GM18867 (cell line): Measurements from ENCODE around the gene TDP1.

Experiments used
- ATAC-seq: cut with Tn5 transposase; IDR thresholded peaks from one replicate; pipeline ENCODE4 v1.9.1; 2021; ENCODE audit warnings: mild to moderate bottlenecking, moderate library complexity; ENCODE audit not compliant: unreplicated experiment

The TDP1 gene

DNA sequence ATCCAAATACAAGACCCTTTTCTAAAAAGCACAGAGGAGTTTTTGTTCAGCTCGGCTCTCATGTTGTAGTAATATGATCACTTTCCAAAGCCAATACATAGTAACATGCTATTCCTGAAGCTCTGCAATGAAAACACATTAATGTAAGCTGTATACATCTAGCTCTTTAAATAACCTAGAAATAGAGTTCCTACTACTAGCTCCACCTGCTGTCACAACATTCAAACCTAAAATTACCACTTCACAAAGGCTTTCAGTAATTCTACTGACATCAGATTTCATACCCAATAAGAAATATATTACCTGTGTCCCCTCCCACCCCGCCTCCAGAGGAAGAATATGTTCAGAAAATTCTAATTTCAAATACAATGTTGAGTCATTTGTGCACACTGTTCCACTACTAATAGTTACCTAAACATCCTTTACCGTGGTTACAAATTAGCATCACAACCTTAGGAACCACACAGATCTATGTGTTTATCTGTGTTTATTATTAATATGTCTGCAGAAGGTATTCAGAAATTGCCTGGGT lies 19.0 kb upstream of the TDP1 start:
- no peak for ATAC-seq

DNA sequence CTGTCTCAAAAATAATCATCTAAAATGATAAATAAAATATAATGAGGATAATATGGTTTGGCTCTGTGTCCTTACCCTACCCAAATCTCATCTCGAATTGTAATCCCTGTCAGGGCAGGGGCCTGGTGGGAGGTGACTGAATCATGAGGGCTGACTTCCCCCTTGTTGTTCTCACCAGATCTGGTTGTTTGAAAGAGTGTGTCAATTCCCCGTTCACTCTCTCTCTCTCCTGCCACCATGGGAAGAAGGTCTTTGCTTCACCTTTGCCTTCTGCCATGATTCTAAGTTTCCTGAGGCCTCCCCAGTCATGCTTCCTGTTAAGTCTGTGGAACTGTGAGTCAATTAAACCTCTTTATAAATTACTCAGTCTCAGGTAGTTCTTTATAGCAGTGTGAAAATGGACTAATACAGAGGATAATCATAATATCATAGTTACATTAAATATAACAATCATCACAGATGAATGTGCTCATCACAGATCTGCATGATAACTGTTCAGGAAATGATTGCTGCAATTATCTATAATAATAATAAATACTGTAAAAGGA lies 13.8 kb upstream of the TDP1 start:
- no peak for ATAC-seq

DNA sequence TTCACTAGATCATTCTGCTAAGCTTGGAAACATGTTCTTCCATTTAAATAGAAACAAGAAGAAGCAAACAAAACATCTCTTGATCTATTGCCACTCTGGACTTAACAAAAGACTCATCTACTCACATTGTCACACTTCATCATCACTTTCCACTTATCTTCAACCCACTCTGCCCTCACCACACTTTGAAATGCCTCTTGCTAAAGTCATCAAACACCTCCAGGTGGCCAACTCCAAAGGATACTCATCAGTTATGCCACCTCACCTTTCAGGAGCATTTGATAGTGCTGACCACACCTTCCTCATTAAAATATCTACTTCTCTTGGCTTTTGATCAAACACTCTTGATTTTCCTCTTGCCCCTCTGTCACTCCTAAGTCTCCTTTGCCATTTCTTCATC lies 8.4 kb upstream of the TDP1 start:
- no peak for ATAC-seq

DNA sequence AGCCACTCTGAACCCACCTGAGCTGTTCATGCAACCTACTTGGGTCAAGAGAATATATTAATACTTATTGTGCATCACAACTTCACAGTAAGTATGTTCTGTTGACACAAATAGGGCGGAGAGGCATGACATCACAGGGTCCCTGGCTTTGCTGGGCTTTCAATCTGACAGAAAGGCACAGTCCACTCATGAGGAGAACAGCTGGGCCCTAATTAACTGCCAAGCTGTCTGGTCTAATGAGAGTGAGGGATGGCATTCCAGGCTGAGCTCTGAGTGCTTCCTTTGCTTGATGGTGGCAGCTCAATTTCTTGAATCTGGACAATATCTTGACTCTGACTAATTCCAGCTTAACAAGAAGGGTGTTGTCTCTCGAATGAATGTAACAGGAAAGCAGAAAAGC lies 3.2 kb upstream of the TDP1 start:
- ATAC-seq: no peak

DNA sequence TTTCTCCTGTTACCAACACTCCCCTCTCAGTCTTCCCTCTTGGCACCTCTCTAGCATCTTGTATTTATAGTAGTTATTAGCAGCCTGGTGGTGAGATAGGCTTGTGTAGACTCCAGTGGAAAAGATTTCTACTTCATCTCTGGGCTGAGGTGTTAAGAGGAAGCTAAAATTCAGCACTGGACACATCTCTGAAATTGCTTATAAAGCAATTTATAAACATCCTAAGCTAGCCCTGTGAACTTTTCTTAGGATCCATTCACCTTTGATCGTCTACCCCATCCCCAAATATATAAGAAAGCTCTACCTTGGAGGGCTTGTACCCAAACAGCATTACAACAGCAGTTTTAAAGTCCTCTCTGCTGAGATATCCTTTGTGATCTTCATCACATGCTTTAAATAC lies 2.1 kb upstream of the TDP1 start:
- no peak for ATAC-seq

DNA sequence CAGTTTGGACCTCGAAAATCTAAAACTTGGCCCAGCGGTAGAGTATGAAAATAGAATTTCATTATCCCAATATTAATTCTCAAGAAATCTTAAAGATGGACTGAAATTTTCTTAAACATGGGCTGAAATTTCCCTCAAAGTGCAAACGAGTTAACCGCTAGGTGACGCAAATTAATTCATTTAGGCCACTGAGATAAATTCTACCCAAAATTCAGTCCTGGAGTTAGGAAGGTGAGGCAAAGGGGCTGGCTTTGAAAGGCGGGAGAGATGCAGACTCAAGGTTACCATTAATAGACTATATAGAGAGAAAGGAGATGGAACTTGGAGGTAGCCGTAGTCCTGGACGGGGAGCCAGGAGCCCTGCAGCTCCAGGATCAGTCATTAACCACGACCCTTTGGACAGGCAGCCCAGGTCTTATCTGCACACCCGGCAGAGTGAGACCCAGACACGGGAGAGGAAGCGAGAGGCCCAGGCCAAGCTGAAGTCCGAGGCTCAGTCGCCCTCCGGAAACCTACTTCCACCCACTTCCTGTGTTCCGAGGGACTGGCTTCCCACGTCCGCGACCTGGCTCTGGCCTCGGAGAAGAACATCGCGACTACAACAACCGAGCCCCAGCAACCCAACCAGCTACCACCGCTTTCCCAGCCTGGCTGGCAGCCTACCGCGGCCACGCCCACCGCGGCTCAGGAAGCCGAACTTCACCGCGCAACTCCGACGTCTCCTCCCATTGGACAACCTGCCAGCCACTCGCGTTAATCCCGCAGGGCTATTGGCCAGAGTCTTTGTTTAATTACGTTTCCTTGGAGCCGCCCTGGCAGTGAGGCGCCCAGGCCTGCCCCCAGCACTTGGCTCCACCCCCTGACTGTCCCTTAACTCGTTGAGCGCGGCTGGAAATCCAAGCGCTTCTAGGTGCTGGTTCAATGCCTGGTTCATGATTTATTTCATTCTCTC lies 1.4 kb upstream of the TDP1 start, which contains the start of gene EFCAB11:
Gene EFCAB11 (minus strand): TSS at position 661 of the 952 bp plus-strand sequence. CDS start 70 bp downstream, at position 591.
- ATAC-seq: peak; percentile 84

DNA sequence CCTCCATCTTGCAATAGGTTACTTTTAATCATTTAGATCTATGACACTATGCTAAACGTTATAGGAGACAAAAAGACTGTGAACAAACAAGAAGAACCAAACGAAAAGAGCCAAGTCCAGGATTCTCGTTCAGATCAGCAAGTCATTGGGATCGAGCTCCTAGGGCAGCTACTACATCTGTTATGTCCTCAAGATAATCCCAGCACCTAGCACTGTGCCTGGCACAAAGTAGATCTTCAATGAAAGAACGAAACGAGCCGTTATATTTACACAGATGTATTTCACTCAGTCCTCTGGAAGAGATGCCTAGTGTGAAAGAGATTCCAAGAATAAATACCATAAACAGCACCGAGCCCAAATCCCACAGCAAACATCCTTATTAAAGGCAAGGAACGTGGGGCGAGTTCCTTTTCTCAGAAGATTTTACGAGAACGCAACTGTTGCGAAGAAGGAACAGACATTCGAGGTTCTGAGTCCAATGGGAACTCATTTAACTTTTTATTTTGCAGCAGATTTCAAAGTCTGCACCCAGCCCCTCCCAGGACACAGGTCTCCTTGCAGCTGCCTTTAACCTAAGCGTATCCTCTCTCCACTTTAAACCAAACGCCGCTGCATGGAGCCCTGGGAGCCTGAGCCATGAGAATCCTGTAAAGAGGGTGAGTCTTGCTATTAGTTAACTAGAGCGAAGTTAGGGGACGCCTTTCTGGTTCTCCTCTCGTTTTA lies 544 bp upstream of the TDP1 start:
- peak; percentile 19 for ATAC-seq

DNA sequence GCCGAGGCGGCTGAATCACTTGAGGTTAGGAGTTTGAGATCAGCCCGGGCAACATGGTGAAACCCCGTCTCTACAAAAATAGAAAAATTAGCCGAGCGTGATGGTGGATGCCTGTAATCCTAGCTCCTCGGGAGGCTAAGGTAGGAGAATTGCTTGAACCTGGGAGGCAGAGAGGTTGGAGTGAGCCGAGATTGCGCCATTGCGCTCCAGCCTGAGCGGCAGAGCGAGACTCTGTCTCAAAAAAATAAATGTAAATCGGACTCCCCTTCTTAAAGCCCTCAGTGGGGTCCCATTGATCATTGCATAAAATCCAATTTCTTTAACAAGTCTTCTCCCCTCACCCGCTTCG lies 908 bp downstream of the TDP1 start:
- no peak for ATAC-seq

DNA sequence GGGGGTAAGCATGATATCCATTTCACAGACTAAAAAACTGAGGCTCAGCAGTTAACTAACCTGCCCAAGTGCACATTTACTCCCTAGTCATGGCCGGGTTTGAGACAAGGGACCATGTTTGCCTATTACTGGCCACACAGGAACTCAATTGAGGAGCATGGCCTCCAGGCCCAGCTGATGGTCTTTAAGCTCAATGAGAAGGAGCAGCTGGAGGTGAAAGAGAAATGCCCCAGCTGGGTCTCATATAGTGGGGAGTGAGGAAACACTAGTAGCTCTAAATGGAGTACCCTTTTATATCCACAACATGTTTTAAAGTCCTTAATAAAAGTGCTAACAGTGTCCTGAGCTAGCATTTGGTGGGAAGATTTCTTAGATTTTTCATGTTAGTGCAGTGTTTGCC lies 1.6 kb downstream of the TDP1 start:
- no peak for ATAC-seq

DNA sequence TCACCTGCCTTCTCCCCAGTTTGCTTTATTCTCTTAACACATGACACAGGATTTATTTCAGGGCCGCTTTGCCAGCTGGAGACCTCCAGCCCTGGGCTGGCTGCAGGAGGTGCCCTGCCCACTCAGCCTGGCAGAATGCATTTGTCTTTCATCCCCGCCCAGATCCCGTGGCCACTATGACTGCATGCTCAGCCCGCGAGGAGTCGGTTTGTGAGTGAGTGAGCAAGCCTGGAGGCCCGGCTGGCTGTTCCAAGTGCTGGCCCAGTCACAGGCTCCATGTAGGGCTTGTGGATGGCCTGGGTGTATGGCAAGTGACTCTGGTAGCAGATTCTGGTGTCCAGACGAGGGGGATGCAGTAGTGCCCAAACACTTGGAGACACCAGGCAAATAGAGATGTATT lies 2.1 kb downstream of the TDP1 start:
- no peak for ATAC-seq

DNA sequence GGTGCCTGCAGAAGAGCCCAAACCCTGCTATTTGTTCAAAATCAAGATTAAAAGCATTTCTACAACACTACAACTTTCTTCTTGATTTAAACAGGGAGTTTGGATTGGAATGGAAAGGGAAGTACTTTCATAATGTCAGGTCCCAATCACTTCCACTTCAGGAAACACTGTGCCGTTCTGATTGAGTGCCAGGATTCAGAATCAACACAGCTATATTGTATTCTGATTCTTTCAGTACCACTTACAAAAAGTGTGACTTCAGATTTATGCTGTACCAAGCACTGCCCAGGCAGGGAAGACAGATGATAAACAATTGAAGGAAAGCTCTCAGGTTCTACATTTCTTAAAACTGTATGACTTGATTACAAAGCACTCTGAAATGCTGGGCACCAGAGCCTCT lies 3.2 kb downstream of the TDP1 start:
- ATAC-seq: no peak

DNA sequence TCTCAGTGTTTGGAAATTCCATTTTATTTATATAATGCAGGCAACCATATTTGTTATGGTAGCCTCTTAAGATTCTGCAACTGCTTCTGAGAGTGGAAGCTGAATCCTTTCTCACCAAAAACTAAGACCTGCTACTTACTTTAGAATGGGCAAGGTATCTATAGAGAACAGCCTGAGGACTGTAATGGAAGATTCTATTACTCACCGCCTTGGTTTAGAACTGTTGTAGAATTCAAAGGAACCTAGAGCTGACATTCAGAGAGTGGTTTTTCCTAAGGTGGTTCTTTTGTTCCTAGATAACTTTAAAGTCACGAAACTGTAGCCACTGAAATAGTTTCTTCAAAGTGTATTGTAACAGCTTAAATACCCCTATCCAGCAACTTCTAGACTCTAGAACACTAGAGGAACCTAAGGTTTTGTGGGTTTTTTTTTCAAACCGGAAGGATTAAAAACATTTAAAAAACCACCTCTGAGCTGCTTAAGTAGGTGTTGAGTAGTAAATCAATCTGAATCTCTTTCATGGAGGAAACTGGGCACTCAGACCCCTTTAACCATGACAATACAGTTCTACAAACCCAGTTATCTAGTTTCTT lies 4.2 kb downstream of the TDP1 start:
- ATAC-seq: no peak

DNA sequence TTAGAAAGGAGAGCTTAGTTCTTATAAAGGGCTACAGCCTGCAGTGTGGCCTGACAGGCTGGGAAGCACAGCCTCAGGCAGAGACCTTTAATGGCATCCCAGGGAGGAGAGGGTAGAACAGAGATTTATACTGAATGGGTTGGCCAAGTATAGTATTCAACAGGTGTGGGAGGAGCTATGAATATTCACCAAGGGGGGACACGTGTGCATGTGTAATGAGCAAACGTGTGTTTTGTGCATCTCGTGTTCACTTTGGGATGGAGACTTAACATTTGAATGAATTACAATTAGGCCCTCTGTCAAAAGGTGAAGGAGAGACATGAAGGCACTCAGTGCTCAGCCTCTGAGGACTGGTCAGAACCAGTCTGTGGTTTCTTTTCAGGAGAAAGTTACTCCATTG lies 5.2 kb downstream of the TDP1 start:
- no peak for ATAC-seq

DNA sequence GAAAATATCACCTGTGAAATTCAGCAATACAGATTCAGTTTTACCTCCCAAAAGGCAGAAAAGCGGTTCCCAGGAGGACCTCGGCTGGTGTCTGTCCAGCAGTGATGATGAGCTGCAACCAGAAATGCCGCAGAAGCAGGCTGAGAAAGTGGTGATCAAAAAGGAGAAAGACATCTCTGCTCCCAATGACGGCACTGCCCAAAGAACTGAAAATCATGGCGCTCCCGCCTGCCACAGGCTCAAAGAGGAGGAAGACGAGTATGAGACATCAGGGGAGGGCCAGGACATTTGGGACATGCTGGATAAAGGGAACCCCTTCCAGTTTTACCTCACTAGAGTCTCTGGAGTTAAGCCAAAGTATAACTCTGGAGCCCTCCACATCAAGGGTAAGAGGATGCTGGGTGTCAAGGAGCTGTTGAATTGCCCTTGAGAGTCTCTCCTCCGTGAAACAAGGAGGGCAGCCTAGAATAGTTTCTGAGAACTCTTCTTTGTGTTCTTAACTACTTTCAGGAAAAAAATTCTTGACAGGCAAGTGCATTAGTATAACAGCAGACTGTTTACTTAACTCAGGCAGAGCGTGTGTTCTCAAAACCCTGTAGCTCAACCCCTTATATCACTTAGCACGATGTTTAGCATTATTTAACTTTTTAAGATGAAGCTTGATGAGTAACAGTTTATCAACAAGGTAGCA lies 7.7 kb downstream of the TDP1 start:
- no peak for ATAC-seq

DNA sequence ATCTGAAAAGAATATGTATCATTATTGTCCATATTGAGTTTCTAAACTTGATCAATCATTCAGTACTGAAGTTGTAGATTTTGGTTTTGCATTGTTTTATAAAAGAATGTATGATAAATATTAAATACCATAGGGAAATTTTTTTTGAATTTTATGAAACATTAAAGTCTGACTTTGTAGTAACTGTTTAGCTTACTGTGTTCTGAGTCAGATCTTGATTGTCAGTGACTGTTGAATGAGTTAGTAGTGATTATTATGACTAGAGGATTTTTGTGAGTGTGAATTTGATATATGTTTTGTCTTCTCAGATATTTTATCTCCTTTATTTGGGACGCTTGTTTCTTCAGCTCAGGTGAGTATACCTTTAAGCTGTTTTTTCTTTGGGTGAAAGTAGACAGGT lies 10.1 kb downstream of the TDP1 start:
- no peak for ATAC-seq

DNA sequence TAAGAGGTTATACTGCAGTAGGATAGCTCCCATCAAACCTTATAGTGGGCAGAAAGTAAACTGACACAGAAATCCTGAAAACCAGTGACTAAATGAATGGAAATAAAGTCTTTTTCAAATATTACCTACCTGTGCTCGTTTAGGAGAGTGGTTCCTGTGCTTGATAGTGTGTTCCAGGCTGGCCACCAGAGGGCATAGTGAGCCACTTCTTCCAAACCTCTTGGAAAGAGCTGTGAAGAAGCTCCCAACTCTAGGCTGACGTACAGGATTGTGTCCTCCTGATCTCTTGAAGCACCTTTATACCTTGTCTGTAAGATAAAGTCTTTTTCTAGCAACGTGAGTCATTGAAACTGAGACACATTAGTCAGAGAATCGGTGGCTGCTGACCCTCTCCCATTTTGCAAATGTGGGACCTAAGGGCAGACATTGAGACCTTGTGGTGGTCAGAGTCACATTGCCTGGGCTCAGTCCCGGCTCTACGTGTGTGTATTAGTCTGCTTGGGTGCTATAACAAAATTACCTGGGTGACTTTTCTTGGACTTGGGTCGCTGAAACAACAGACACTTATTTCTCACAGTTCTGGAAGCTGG lies 17.6 kb downstream of the TDP1 start:
- ATAC-seq: peak; percentile 64

DNA sequence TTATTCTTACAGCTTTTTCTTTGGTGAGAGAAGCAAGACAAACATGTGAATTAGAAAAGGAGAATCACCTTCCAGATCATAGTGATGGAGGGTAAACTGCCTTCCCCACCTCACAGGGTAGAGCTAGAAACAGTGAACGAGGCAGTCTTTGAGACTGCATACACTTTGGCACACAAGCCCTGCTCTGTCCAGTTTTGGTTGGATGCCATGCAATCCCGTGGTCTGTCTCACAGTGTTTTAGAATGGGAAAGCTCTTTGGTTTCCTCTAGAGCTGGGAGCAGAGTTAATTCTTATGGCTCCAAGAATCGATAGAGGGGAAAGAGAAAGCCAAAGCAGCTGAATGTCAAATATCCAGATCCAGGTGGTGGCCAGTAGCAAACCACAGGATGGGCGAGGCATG lies 21.9 kb downstream of the TDP1 start:
- no peak for ATAC-seq

DNA sequence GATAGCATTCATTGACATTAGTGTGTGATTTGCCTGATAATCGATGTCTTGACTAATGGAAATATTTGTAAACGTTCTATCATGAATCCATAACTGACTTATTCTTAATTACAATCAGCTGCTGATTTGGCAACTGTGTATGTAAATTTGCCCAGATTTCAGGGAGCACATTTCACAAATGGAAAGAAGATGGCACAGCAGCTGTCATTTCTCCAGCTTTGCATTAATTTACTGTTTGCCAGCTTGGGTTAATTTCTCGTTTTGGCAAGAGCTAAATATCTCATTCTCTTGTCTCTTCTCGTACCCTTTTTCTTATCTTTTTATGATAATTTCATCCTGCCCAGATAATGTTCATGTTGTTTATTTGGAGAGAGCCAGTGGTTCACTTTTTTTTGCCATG lies 22.9 kb downstream of the TDP1 start:
- no peak for ATAC-seq

DNA sequence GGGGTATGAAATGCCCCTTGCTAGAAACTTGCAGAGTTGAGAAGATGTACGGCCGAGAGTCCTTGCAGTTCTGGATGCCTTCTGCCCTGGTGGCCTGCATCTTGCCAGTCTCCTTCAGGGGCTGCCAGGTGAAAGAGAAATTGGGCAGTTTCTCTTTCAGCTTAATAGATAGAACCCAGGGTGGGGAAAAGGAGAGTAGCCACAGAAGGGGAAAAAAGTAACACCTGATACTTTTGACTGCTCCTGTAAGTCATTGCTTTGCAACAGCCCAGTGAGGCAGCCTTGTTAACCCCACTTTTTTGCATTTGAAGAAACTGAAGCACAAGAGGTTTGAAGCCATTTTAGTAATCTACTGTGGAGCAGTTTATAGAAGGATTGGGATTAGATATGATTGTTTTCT lies 27.6 kb downstream of the TDP1 start:
- peak; percentile 74 for ATAC-seq

DNA sequence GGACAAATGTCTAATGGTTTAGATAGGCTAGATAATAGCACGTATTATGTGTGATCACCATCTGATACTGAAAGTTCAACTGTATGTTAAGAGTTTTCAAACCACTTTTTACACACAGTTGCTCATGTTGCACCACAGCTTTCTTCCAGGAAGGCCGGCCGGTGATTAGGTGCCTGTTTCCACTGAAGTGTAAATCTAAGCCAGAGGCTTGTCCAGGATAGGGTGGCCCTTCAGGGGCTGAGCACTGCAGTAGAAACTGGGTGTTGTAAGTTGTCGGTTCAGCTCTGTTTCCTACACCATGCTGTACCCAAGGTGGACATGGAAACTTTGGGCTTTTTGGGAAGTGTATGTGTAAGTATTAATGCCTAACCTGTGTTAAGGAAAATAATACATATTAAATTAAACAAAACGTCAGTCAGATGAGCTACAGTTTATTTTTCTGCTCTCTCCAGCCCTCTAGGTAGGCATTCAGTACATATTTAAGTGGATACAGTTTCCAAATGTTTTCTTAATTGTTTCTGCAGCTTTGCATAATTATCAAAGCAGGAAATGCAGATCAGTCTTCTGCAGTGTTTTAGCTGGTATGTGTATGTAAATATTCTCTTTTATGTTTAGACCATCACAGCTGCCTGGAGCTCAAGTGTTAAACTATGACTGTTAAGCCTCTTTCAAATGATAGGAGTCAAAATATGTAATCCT lies 30.9 kb downstream of the TDP1 start:
- no peak for ATAC-seq
